ENCODE measurements around the gene MCF2L2. TPM values are rescaled to one million over a fixed set of nuclear protein-coding genes. Genes with fewer than 3 reads are reported as not detected.
A peak's percentile ranks its signal among the peaks of the same experiment; 100 is the strongest.

The MCF2L2 gene
- total and polyA plus RNA-seq, 2 of the 13 experiments (the other 11 are each of a cell fraction or from before 2014, with no cell fraction given): not detected

DNA sequence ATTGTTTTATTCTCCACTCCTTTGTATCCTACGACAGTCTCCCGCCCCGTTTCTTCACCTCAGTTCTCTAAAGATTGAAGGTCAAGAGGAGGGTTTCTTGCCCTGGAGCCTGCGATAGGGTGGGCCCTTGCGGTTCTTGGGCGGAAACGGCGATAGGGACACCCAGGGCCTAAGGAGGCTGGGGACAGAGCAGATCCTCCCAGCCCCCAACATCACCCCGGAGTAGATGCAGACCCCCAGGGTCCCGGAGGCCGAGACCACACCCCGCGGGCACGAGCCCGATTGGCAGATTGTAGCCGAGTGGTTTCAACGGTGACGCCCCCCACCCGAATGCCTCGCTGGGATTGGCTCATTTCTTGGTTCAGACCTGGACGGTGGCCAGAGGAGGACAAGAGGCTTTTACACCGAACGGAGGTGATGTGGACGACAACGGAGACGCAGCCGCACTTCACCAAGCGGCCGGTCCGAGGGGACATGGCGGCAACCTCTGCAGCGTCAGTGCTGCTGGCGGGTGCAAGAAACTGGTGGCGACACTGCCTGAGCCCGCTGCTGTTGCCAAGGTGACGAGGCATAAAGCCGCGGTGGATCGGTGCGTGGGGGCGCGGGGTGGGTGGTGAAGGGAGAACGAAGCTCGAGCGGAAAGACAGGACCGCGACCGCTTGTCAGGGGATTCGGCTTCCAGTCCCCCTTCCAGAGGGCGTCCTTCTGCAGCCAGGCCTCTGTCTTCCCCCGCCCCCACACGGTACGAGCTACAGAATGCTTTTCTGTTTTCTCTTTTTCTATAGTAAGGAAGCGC is 19.0 kb upstream of the MCF2L2 start (continued):
- TF ChIP-seq, protein P1, sequence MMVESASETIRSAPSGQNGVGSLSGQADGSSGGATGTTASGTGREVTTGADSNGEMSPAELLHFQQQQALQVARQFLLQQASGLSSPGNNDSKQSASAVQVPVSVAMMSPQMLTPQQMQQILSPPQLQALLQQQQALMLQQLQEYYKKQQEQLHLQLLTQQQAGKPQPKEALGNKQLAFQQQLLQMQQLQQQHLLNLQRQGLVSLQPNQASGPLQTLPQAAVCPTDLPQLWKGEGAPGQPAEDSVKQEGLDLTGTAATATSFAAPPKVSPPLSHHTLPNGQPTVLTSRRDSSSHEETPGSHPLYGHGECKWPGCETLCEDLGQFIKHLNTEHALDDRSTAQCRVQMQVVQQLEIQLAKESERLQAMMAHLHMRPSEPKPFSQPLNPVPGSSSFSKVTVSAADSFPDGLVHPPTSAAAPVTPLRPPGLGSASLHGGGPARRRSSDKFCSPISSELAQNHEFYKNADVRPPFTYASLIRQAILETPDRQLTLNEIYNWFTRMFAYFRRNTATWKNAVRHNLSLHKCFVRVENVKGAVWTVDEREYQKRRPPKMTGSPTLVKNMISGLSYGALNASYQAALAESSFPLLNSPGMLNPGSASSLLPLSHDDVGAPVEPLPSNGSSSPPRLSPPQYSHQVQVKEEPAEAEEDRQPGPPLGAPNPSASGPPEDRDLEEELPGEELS (CRISPR knock-in tag; IDR thresholded peaks at IDR 0.05): peak; percentile 45; the same call in 1 of the 2 replicates
- TF ChIP-seq, protein P2, sequence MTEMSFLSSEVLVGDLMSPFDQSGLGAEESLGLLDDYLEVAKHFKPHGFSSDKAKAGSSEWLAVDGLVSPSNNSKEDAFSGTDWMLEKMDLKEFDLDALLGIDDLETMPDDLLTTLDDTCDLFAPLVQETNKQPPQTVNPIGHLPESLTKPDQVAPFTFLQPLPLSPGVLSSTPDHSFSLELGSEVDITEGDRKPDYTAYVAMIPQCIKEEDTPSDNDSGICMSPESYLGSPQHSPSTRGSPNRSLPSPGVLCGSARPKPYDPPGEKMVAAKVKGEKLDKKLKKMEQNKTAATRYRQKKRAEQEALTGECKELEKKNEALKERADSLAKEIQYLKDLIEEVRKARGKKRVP (CRISPR knock-in tag; IDR thresholded peaks at IDR 0.05): peak in 1 of 2 experiments; percentile 64; a peak in 2 of 4 replicates
- TF ChIP-seq ZMAT3 (CRISPR knock-in tag; conservative IDR thresholded peaks at IDR 0.05) (peak; percentile 90), KLF9 (CRISPR knock-in tag; IDR thresholded peaks at IDR 0.05; ENCODE audit: low read depth) (peak; percentile 75; the same call in 1 of the 2 replicates), ZNF569 (CRISPR knock-in tag; IDR thresholded peaks at IDR 0.05; ENCODE audit: borderline replicate concordance) (no peak), ZNF652 (CRISPR knock-in tag; IDR thresholded peaks at IDR 0.05; ENCODE audit: borderline replicate concordance, low read depth) (no peak), ZSCAN9 (CRISPR knock-in tag; IDR thresholded peaks at IDR 0.05; ENCODE audit: borderline replicate concordance) (no peak; the same call in 1 of the 2 replicates), PRPF4 (IDR thresholded peaks at IDR 0.05; ENCODE audit: low read depth, low read length, poor library complexity, severe bottlenecking) (no peak), ZNF75D (CRISPR knock-in tag; IDR thresholded peaks at IDR 0.05; ENCODE audit: borderline replicate concordance) (no peak), ZNF552 (CRISPR knock-in tag; IDR thresholded peaks at IDR 0.05; ENCODE audit: borderline replicate concordance) (no peak), ZNF460 (CRISPR knock-in tag; IDR thresholded peaks at IDR 0.05; ENCODE audit: borderline replicate concordance) (no peak; the same call in 1 of the 2 replicates), ZFP62 (CRISPR knock-in tag; IDR thresholded peaks at IDR 0.05) (no peak), HMG20A (CRISPR knock-in tag; IDR thresholded peaks at IDR 0.05; ENCODE audit: borderline replicate concordance) (peak; percentile 43; the same call in 1 of the 2 replicates), NFE2 (CRISPR knock-in tag; IDR thresholded peaks at IDR 0.05) (no peak), ZNF550 (CRISPR knock-in tag; IDR thresholded peaks at IDR 0.05; ENCODE audit: borderline replicate concordance) (no peak)
- TF ChIP-seq, protein P3, sequence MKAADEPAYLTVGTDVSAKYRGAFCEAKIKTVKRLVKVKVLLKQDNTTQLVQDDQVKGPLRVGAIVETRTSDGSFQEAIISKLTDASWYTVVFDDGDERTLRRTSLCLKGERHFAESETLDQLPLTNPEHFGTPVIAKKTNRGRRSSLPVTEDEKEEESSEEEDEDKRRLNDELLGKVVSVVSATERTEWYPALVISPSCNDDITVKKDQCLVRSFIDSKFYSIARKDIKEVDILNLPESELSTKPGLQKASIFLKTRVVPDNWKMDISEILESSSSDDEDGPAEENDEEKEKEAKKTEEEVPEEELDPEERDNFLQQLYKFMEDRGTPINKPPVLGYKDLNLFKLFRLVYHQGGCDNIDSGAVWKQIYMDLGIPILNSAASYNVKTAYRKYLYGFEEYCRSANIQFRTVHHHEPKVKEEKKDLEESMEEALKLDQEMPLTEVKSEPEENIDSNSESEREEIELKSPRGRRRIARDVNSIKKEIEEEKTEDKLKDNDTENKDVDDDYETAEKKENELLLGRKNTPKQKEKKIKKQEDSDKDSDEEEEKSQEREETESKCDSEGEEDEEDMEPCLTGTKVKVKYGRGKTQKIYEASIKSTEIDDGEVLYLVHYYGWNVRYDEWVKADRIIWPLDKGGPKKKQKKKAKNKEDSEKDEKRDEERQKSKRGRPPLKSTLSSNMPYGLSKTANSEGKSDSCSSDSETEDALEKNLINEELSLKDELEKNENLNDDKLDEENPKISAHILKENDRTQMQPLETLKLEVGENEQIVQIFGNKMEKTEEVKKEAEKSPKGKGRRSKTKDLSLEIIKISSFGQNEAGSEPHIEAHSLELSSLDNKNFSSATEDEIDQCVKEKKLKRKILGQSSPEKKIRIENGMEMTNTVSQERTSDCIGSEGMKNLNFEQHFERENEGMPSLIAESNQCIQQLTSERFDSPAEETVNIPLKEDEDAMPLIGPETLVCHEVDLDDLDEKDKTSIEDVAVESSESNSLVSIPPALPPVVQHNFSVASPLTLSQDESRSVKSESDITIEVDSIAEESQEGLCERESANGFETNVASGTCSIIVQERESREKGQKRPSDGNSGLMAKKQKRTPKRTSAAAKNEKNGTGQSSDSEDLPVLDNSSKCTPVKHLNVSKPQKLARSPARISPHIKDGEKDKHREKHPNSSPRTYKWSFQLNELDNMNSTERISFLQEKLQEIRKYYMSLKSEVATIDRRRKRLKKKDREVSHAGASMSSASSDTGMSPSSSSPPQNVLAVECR (CRISPR knock-in tag; IDR thresholded peaks at IDR 0.05; ENCODE audit: borderline replicate concordance): peak; percentile 95
- TF ChIP-seq, protein P4, sequence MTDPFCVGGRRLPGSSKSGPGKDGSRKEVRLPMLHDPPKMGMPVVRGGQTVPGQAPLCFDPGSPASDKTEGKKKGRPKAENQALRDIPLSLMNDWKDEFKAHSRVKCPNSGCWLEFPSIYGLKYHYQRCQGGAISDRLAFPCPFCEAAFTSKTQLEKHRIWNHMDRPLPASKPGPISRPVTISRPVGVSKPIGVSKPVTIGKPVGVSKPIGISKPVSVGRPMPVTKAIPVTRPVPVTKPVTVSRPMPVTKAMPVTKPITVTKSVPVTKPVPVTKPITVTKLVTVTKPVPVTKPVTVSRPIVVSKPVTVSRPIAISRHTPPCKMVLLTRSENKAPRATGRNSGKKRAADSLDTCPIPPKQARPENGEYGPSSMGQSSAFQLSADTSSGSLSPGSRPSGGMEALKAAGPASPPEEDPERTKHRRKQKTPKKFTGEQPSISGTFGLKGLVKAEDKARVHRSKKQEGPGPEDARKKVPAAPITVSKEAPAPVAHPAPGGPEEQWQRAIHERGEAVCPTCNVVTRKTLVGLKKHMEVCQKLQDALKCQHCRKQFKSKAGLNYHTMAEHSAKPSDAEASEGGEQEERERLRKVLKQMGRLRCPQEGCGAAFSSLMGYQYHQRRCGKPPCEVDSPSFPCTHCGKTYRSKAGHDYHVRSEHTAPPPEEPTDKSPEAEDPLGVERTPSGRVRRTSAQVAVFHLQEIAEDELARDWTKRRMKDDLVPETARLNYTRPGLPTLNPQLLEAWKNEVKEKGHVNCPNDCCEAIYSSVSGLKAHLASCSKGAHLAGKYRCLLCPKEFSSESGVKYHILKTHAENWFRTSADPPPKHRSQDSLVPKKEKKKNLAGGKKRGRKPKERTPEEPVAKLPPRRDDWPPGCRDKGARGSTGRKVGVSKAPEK (CRISPR knock-in tag; IDR thresholded peaks at IDR 0.05; ENCODE audit: borderline replicate concordance): peak; percentile 44; the same call in 1 of the 2 replicates
- TF ChIP-seq, protein P5, sequence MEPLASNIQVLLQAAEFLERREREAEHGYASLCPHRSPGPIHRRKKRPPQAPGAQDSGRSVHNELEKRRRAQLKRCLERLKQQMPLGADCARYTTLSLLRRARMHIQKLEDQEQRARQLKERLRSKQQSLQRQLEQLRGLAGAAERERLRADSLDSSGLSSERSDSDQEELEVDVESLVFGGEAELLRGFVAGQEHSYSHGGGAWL (CRISPR knock-in tag; IDR thresholded peaks at IDR 0.05): 0 out of 2 replicates have a peak, but pooled peaks have one; percentile 27

Data from HepG2 (cell line).